ENCODE measurements around the gene GALNT1. TPM values are rescaled to one million over a fixed set of nuclear protein-coding genes. Genes with fewer than 3 reads are reported as not detected.

The GALNT1 gene
- total RNA-seq, 1 experiment from 2014 or later = 117 TPM

DNA sequence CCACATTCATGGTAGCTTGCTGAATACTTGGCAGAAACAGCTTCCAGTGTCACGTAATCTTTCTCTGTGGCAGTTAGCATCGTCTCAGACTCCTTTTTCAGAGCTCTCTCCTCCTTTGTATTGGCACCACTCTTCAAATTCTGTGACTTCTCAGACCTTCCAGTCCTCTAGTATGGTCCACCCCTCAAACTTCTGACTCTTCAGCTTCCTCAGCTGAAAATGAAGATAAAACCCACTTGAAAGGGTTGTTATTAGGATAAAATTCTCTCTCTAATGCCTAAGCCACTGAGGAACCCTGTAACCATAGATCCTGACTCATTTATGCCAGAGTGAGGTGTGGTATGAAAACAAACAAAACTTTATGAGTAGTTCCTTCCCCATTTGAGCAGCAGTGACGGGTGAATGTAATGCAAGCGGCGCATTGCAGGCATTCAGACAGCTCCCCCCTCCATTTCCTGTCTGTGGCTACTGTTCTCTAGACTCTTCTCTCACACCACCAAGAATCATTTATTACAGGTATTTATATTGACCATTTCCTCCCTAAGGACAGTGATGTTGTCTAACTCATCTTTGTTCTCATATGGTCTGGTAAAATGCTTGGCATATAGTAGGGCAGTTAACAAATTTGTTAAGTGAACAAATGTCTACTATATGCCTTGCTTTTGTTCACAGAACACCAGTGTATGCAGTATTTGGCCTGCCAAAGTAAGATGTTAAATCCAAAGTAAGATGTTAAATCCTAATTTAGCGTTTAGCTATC, 35.3 kb downstream of the GALNT1 start:
- no peaks in the 10 kb centered on the region for H3K9me3 ChIP-seq (replicated peaks)
- no peaks in the 10 kb centered on the region for H3K27me3 ChIP-seq (replicated peaks)
- peak overlapping the region; percentile 61 for H3K27ac ChIP-seq
- H3K36me3 ChIP-seq = no peaks in the 10 kb centered on the region
- peaks cover 40% of the 10 kb centered on the region for H3K4me1 ChIP-seq (replicated peaks)
- H3K4me3 ChIP-seq = peak overlapping the region; percentile 9; the same call in 1 of the 2 replicates
- DNase-seq (ENCODE audit: low read depth in 1 of 2, low spot score in 2 of 2) = peak; percentile 82 to 84

DNA sequence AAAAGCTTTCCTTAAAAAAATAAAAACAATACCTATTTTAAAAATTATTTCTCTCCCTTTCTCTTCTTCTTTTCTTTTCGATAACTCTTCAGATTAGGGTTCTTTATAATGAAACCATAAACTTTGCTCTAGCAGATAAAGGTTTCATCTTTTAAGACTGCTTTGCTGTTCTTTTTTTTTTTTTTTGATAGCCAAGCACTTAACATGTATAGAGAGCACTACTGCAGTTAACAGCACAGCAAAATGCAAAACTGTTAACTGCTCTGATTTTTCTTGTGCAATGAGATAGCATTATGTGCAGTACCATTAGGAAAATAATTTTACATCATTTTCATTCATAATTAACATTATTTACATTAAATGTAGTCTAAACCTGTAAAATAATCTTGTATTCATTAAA, 36.3 kb downstream of the GALNT1 start:
- no peak overlapping the region for H3K4me3 ChIP-seq
- H3K4me1 ChIP-seq (replicated peaks) = peaks cover 40% of the 10 kb centered on the region
- DNase-seq (ENCODE audit: low read depth in 1 of 2, low spot score in 2 of 2) = no peak
- H3K9me3 ChIP-seq (replicated peaks) = no peaks in the 10 kb centered on the region
- H3K27me3 ChIP-seq (replicated peaks) = no peaks in the 10 kb centered on the region
- peak overlapping the region; percentile 61 for H3K27ac ChIP-seq
- no peaks in the 10 kb centered on the region for H3K36me3 ChIP-seq

DNA sequence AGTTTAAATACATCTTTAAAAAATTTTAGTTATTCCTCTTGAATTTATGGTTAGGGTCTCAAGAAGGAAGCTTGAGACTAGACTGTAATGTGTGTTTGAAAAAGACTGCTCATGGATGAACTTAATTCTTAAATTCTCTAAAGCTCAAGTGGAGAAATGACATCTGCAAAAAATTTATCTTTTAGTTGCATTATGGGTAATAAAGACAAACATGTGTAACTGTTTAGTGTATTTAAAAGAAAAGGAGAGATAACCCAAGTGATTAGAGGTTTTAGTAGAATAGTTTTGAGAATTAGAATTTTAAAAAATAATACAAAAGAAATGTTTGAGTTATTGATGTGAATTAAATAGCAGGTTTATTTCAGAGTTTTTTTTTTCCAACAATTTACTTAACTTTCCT, 36.7 kb downstream of the GALNT1 start:
- no peak overlapping the region for H3K27ac ChIP-seq
- H3K4me1 ChIP-seq (replicated peaks) = peaks cover 40% of the 10 kb centered on the region

DNA sequence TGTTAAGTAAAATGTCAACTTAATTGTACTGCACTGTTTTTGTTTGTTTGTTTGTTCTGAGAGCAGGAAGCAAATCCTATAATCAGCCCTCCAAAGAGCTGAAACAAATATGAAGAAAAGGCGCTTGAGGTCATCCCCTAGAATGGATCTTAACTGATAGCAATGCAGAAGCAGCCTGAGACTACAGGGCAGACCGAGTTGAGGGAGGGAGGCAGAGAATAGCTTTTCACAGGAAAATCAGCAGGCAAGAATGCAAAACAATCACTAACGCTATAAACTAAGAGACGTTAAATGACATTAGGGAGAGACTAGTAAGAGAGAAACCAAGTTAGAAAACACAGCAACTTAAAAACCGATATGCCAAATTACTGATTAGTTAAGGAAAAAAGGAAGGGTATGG, 37.2 kb downstream of the GALNT1 start:
- no peaks in the 10 kb centered on the region; the same call in 1 of the 2 replicates for H3K9me3 ChIP-seq (replicated peaks)
- no peak overlapping the region for H3K4me3 ChIP-seq
- DNase-seq (ENCODE audit: low read depth in 1 of 2, low spot score in 2 of 2) = peak in 1 of 2 experiments; percentile 23
- no peaks in the 10 kb centered on the region for H3K36me3 ChIP-seq
- peaks cover 40% of the 10 kb centered on the region for H3K4me1 ChIP-seq (replicated peaks)
- no peaks in the 10 kb centered on the region for H3K27me3 ChIP-seq (replicated peaks)
- peak overlapping the region; percentile 25; the same call in 1 of the 2 replicates for H3K27ac ChIP-seq

More for the DNA sequence above, 36.7 kb downstream of the GALNT1 start:
- Histone ChIP-seq H3K9me3 (replicated peaks) (no peaks in the 10 kb centered on the region), H3K4me3 (no peak overlapping the region), H3K36me3 (no peaks in the 10 kb centered on the region), H3K27me3 (replicated peaks) (no peaks in the 10 kb centered on the region)
- DNase-seq (ENCODE audit: low read depth in 1 of 2, low spot score in 2 of 2) = no peak

DNA sequence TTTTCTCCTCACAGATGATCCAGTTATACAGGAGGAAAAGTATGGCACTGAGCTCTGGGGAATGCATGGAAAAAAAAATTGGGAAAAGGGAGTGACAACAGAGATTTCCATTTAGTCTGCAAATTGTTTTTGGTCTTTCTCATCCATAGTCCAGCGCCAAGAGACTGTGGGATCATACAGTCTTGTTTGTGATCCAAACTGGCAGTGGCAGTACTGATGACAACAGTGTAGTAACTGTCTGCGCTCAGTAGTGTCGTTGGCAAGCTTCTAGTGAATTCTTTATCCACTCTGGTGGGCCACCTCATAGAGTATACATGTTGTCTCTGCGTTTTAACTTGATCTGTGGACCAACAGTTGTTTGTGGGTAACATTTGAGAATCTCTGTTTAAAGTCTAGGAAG, 37.9 kb downstream of the GALNT1 start:
- Histone ChIP-seq H3K4me1 (replicated peaks) (peaks cover 40% of the 10 kb centered on the region), H3K9me3 (replicated peaks) (peaks cover 3% of the 10 kb centered on the region; the same call in 1 of the 2 replicates), H3K36me3 (no peaks in the 10 kb centered on the region), H3K4me3 (no peak overlapping the region), H3K27me3 (replicated peaks) (no peaks in the 10 kb centered on the region), H3K27ac (peak overlapping the region; percentile 25; the same call in 1 of the 2 replicates)
- peak in 1 of 2 experiments; percentile 18 for DNase-seq (ENCODE audit: low read depth in 1 of 2, low spot score in 2 of 2)

DNA sequence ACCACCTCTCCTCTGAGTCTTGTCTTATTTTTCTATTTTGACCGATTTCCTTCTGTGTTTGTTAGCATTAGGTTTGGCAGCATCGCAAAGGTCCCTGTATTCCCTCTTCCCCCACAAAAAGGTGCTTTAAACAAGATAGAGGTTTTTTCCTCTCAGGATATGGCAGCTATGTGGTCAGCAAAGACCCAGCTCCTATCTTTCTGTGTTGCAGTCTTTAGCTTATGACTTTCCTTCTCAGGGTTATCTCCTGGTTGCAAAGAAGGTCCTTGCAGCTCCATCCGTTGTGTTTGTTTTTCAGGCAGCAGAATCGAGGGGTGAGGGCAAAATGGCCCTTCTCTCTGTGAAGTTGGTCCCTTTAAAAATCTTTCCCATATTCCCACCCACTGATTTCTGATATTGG, 38.4 kb downstream of the GALNT1 start:
- Histone ChIP-seq H3K27ac (peak overlapping the region; percentile 25; the same call in 1 of the 2 replicates), H3K9me3 (replicated peaks) (peaks cover 3% of the 10 kb centered on the region; the same call in 1 of the 2 replicates), H3K27me3 (replicated peaks) (no peaks in the 10 kb centered on the region), H3K36me3 (no peaks in the 10 kb centered on the region), H3K4me3 (no peak overlapping the region), H3K4me1 (replicated peaks) (peaks cover 40% of the 10 kb centered on the region)
- no peak for DNase-seq (ENCODE audit: low read depth in 1 of 2, low spot score in 2 of 2)

DNA sequence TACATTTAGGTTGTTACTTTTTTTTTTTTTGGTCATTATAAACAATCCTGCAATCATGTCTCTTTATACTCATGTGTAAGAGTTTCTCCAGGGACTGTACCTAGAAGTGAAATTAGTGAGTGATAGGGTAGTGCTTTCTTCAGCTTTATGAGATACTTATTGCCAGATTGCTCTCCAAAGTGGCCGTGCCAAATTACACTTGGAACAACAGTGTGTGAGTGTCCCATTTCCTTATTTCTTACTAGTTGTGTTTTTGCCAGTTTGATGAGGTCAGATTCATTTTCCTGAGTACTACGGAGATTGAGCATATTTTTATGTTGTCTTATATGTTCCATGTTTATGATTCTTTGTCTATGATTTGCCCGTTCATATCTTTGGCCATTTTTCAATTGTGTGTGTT, 39.2 kb downstream of the GALNT1 start:
- Histone ChIP-seq H3K27ac (no peak overlapping the region), H3K4me3 (no peak overlapping the region), H3K36me3 (no peaks in the 10 kb centered on the region), H3K27me3 (replicated peaks) (no peaks in the 10 kb centered on the region), H3K4me1 (replicated peaks) (peaks cover 40% of the 10 kb centered on the region), H3K9me3 (replicated peaks) (peaks cover 3% of the 10 kb centered on the region; the same call in 1 of the 2 replicates)
- no peak for DNase-seq (ENCODE audit: low read depth in 1 of 2, low spot score in 2 of 2)

DNA sequence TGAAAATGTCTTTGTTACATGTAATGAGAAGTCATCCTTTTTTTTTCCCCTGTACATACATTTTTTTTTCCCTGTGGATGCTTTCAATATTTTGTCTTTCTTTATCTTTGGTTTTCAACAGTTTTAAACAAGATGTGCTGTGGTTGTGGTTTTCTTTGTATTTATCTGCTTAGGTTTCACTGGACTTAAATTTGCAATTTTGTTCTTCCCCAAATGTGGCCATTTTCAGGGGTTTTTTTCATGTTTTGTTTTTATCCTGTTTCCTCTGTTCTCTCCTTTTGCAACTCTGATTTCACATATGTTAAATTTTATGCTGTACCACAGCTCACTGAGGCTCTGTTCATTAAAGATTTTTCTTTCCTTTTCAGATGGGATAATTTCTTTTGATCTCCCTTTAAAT, 41.7 kb downstream of the GALNT1 start:
- Histone ChIP-seq H3K27me3 (replicated peaks) (no peaks in the 10 kb centered on the region), H3K9me3 (replicated peaks) (peaks cover 5% of the 10 kb centered on the region; the same call in 1 of the 2 replicates), H3K4me3 (no peak overlapping the region), H3K4me1 (replicated peaks) (peaks cover 18% of the 10 kb centered on the region), H3K27ac (no peak overlapping the region), H3K36me3 (0 out of 2 replicates have a peak, but pooled peaks cover 3% of the 10 kb centered on the region)
- DNase-seq (ENCODE audit: low read depth in 1 of 2, low spot score in 2 of 2) = no peak

DNA sequence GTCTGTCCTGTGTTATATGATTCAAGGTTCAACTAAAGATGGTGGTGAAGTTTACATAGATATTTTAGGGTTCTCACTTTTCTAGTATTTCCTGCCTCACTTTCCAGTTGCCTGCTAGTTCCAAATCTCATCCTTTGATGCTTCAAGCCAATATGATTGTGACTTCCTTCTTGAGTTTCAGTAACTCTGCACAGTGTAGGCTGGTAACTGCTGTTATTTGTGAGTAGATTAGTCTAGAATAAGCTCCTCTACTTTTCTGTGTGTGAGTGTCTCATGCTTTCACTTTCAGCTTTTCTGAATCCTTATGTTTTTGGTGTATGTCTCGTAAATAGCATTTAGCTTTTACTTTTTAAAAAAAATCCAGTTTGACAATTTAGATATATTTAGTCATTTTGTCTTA, 42.6 kb downstream of the GALNT1 start:
- DNase-seq (ENCODE audit: low read depth in 1 of 2, low spot score in 2 of 2) = no peak
- Histone ChIP-seq H3K4me3 (no peak overlapping the region), H3K4me1 (replicated peaks) (peaks cover 10% of the 10 kb centered on the region), H3K36me3 (0 out of 2 replicates have a peak, but pooled peaks cover 3% of the 10 kb centered on the region), H3K27ac (no peak overlapping the region), H3K9me3 (replicated peaks) (peaks cover 5% of the 10 kb centered on the region; the same call in 1 of the 2 replicates), H3K27me3 (replicated peaks) (no peaks in the 10 kb centered on the region)

DNA sequence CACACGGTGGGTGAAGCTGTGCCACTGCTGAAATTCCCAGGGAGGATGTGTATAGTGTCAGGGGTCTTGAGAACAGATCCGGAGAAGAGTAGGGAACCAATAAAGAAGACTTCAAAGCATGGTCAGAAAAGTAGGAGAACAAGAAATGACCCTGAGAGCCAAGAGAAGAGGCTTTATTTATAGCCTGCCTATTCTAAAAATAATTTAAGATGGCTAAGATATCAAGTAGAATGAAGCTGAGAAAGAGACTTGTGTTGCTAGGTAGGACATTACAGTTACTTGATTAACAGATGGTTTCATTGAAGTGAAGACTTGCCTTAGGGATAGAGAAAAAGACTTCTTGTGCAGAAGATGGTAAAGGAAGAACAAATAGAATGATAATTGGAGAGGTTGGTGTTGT, 43.7 kb downstream of the GALNT1 start:
- H3K27me3 ChIP-seq (replicated peaks) = no peaks in the 10 kb centered on the region
- peaks cover 5% of the 10 kb centered on the region; the same call in 1 of the 2 replicates for H3K9me3 ChIP-seq (replicated peaks)
- DNase-seq (ENCODE audit: low read depth in 1 of 2, low spot score in 2 of 2) = no peak
- no peak overlapping the region for H3K27ac ChIP-seq
- H3K4me3 ChIP-seq = no peak overlapping the region
- H3K36me3 ChIP-seq = 0 out of 2 replicates have a peak, but pooled peaks cover 3% of the 10 kb centered on the region
- H3K4me1 ChIP-seq (replicated peaks) = no peaks in the 10 kb centered on the region

DNA sequence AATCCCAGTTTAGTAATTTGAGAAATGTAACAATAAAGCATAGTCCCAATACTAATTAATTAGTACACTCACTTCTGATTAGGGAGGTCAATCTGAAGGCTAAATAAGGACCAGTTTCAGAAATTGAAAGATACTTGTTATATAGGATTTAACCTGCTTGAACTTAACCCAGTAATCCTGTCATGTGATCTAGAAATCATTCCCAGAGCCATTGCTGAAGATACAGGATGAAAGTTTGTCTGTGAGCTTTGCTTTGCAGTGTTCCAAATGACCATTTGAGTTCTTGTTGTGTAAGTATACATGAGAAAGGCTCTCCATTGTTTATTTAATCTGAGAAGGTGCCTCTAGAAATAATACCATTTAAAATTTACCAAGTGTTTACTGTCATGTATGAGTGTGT, 52.2 kb downstream of the GALNT1 start:
- Histone ChIP-seq H3K36me3 (peaks cover 5% of the 10 kb centered on the region; the same call in 1 of the 2 replicates), H3K4me1 (replicated peaks) (peaks cover 25% of the 10 kb centered on the region), H3K27ac (peak overlapping the region; percentile 54), H3K9me3 (replicated peaks) (no peaks in the 10 kb centered on the region), H3K4me3 (no peak overlapping the region), H3K27me3 (replicated peaks) (no peaks in the 10 kb centered on the region)
- no peak for DNase-seq (ENCODE audit: low read depth in 1 of 2, low spot score in 2 of 2)

DNA sequence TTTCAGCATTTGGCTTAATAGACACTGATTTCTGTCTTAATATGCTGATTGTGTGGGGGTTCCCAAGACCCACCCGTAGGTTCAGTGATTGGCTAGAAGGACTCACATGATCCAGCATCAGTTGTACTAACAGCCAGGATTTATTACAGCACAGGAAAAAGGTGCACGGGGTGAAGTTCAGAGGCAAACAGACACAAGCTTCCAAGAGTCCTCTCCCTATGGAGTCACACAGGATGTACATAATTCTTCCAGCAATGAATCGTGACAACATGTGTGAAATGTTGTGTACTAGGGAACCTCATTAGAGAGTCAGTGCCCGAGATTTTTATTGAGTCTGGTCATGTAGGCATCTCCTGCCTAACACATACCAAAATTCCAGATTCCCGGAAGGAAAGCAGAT, 52.8 kb downstream of the GALNT1 start:
- peak in 1 of 2 experiments; percentile 50 for DNase-seq (ENCODE audit: low read depth in 1 of 2, low spot score in 2 of 2)
- Histone ChIP-seq H3K9me3 (replicated peaks) (no peaks in the 10 kb centered on the region), H3K27ac (peak overlapping the region; percentile 54), H3K27me3 (replicated peaks) (no peaks in the 10 kb centered on the region), H3K4me3 (no peak overlapping the region), H3K36me3 (peaks cover 5% of the 10 kb centered on the region; the same call in 1 of the 2 replicates), H3K4me1 (replicated peaks) (peaks cover 25% of the 10 kb centered on the region)

DNA sequence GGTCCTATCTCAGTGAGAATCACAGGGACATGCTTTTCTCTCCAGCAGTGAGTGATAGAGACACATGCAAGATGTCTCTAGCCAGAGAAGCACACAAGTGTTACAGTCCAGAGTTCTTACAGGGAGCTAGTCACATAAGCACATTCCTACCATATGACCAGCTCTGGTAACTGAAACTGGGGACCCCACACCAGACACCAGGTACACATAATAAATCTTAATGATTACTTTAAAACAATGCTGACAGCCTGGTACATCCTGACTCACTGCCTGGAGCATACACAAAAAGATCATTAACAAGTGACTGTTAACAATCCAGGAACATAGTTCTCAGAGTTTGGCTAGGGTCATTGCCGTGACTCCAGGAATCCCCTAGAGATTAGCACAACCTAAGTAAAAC, 53.6 kb downstream of the GALNT1 start:
- Histone ChIP-seq H3K36me3 (peaks cover 5% of the 10 kb centered on the region; the same call in 1 of the 2 replicates), H3K4me1 (replicated peaks) (peaks cover 25% of the 10 kb centered on the region), H3K9me3 (replicated peaks) (no peaks in the 10 kb centered on the region), H3K27me3 (replicated peaks) (no peaks in the 10 kb centered on the region), H3K4me3 (no peak overlapping the region), H3K27ac (peak overlapping the region; percentile 54)
- peak; percentile 66 to 81 for DNase-seq (ENCODE audit: low read depth in 1 of 2, low spot score in 2 of 2)

DNA sequence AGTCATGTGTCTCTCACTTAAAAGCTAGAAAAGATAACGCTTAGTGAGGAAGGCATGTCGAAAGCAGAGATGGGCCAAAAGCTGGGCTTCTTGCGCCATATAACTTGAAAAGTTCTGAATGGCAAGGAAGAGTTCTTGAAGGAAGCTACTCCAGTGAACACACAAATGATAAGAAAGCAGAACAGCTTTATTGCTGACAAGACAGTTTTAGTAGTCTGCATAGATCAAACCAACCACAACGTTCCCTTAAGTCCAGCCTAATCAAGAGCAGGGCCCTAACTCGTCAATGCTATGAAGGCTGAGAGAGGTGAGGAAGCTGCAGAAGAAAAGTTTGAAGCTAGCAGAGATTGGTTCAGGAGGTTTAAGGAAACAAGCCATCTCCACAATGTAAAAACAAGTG, 55.7 kb downstream of the GALNT1 start:
- Histone ChIP-seq H3K27ac (no peak overlapping the region), H3K4me3 (no peak overlapping the region), H3K36me3 (peaks cover 9% of the 10 kb centered on the region), H3K27me3 (replicated peaks) (no peaks in the 10 kb centered on the region), H3K4me1 (replicated peaks) (peaks cover 25% of the 10 kb centered on the region), H3K9me3 (replicated peaks) (no peaks in the 10 kb centered on the region)
- DNase-seq (ENCODE audit: low read depth in 1 of 2, low spot score in 2 of 2) = no peak

All from SJSA1 (cell line).